ENCODE measurements around the gene EOMES. TPM values are rescaled to one million over a fixed set of nuclear protein-coding genes. Genes with fewer than 3 reads are reported as not detected.
A peak's percentile ranks its signal among the peaks of the same experiment; 100 is the strongest.

Gene EOMES
- total and polyA plus RNA-seq, 7 donors, result 0.01 to 0.15 (median 0.07) TPM; not detected in 2

GRCh38 chr3:27723001-27723445, 900 bp upstream of the EOMES start:
- DNase-seq (no peak), ATAC-seq (no peak)
- Histone ChIP-seq H3K9me3 (no peaks in the 10 kb centered on the region), H3K27ac (no peak overlapping the region), H3K36me3 (ENCODE audit: insufficient read depth in 1 of 2, low read depth in 1 of 2) (no peaks in the 10 kb centered on the region), H3K4me1 (peaks cover 19% of the 10 kb centered on the region), H3K27me3 (ENCODE audit: insufficient read depth in 3 of 3, low read length in 2 of 3) (peaks cover 15 to 100% (median 38%) of the 10 kb centered on the region in 3 donors), H3K4me3 (peak overlapping the region; percentile 47)
- TF ChIP-seq, protein P1, sequence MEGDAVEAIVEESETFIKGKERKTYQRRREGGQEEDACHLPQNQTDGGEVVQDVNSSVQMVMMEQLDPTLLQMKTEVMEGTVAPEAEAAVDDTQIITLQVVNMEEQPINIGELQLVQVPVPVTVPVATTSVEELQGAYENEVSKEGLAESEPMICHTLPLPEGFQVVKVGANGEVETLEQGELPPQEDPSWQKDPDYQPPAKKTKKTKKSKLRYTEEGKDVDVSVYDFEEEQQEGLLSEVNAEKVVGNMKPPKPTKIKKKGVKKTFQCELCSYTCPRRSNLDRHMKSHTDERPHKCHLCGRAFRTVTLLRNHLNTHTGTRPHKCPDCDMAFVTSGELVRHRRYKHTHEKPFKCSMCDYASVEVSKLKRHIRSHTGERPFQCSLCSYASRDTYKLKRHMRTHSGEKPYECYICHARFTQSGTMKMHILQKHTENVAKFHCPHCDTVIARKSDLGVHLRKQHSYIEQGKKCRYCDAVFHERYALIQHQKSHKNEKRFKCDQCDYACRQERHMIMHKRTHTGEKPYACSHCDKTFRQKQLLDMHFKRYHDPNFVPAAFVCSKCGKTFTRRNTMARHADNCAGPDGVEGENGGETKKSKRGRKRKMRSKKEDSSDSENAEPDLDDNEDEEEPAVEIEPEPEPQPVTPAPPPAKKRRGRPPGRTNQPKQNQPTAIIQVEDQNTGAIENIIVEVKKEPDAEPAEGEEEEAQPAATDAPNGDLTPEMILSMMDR (IDR thresholded peaks at IDR 0.05), result no peak
- intact Hi-C loops (cut with DNase I), result no loop called here
- 2 to 4% (median 3%) methylated on average over 13 of the region's 13 CpGs for WGBS, 3 donors

GRCh38 chr3:27720899-27721716, 1.0 kb downstream of the EOMES start:
- Histone ChIP-seq H3K4me3 (peak overlapping the region; percentile 70), H3K9me3 (no peaks in the 10 kb centered on the region), H3K27me3 (ENCODE audit: insufficient read depth in 3 of 3, low read length in 2 of 3) (peaks cover 12 to 100% (median 42%) of the 10 kb centered on the region in 3 donors), H3K27ac (no peak overlapping the region), H3K36me3 (ENCODE audit: insufficient read depth in 1 of 2, low read depth in 1 of 2) (no peaks in the 10 kb centered on the region), H3K4me1 (peaks cover 19% of the 10 kb centered on the region)
- TF ChIP-seq, protein P1 (IDR thresholded peaks at IDR 0.05), result no peak
- ATAC-seq (peak in 2 of 4 donors; percentile 4 to 67), DNase-seq (no peak)
- WGBS, 3 donors, result 1 to 3% (median 2%) methylated on average over 57 to 64 of the region's 64 CpGs
- intact Hi-C loops (cut with DNase I), result no loop called here

GRCh38 chr3:27719314-27720003, 2.7 kb downstream of the EOMES start:
- peaks cover 25% of the 10 kb centered on the region for H3K4me1 ChIP-seq
- no peaks in the 10 kb centered on the region for H3K9me3 ChIP-seq
- WGBS, 3 donors, result 73 to 83% (median 80%) methylated on average over 6 of the region's 6 CpGs
- no peak for DNase-seq
- no peak overlapping the region for H3K27ac ChIP-seq
- no peak for ATAC-seq
- H3K4me3 ChIP-seq, result no peak overlapping the region
- TF ChIP-seq, protein P1 (IDR thresholded peaks at IDR 0.05), result no peak
- intact Hi-C loops (cut with DNase I), result loop anchor here in 1 of 2 donors (10.0 kb wide), 1 partner anchor 565 kb away; no protein-coding TSS in a partner anchor
- H3K27me3 ChIP-seq (ENCODE audit: insufficient read depth in 3 of 3, low read length in 2 of 3), result peaks cover 6 to 99% (median 44%) of the 10 kb centered on the region in 3 donors
- H3K36me3 ChIP-seq (ENCODE audit: insufficient read depth in 1 of 2, low read depth in 1 of 2), result no peaks in the 10 kb centered on the region

- Histone ChIP-seq H3K9me3 (no peaks in the 10 kb centered on the region), H3K4me1 (peaks cover 19% of the 10 kb centered on the region), H3K27ac (no peak overlapping the region), H3K27me3 (ENCODE audit: insufficient read depth in 3 of 3, low read length in 2 of 3) (peaks cover 6 to 99% (median 47%) of the 10 kb centered on the region in 3 donors), H3K36me3 (ENCODE audit: insufficient read depth in 1 of 2, low read depth in 1 of 2) (no peaks in the 10 kb centered on the region), H3K4me3 (no peak overlapping the region)
- TF ChIP-seq, protein P1 (IDR thresholded peaks at IDR 0.05), result no peak
- DNase-seq, result no peak
- 71 to 80% (median 79%) methylated on average over 5 of the region's 5 CpGs for WGBS, 3 donors
- no peak for ATAC-seq
- intact Hi-C loops (cut with DNase I), result loop anchor here in 1 of 2 donors (10.0 kb wide), 1 partner anchor 566 kb away; no protein-coding TSS in a partner anchor
Measured at GRCh38 chr3:27718459-27718858, 3.7 kb downstream of the EOMES start.
